GM23248 (cell line): ENCODE measurements around the gene RPL31.

Experiments
- EZH2 ChIP-seq: fragments of 200-600 bp; sonication (generic); IDR thresholded peaks from 2 replicates; pipeline ENCODE4 v1.6.1; 2018; ENCODE audit warnings: antibody characterized with exemption, mild to moderate bottlenecking; ENCODE audit not compliant: insufficient read depth, poor library complexity, severe bottlenecking
- EZH2phosphoT487 ChIP-seq: fragments of 200-600 bp; sonication (generic); IDR thresholded peaks from 2 replicates; pipeline ENCODE4 v1.6.1; 2018; ENCODE audit warnings: antibody characterized with exemption, moderate library complexity, mild to moderate bottlenecking, low read depth; ENCODE audit not compliant: insufficient read depth

DNA sequence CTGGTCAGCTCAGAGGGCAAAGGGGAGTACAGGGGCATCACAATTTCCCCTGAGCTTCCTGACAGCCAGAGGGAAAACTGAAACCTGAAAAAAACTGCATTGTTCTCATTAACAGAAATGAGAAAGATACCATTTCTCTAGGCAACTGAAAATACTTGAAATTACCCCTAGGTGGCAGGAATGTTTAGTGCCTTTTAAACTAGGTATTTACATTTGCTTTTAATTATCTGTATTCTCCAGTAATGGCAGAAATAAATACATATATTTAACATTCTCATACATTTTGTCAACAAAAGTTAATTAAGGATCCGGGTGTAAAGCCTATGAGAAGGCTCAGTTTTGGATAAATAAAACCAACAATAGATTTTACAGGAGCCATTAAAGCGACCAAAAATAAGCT is 34.5 kb downstream of the RPL31 start:
- TF ChIP-seq EZH2, result no peak
- no peak for TF ChIP-seq EZH2phosphoT487
